ENCODE results near the gene PLEK.

The PLEK gene

GRCh38 chr2:68417926-68418325 lies 52.8 kb downstream of the PLEK start:
- Mint-ChIP-seq H3K9me3 (no peaks in the 10 kb centered on the region), H3K27ac (no peak overlapping the region), H3K27me3 (ENCODE audit: low read depth) (peaks cover 4% of the 10 kb centered on the region), H3K4me3 (no peak overlapping the region), H3K4me1 (no peaks in the 10 kb centered on the region), H3K36me3 (ENCODE audit: low read depth) (no peaks in the 10 kb centered on the region)
- no peak for TF ChIP-seq CTCF (IDR thresholded peaks at IDR 0.05; ENCODE audit: unreplicated experiment in 3 of 3)

DNA sequence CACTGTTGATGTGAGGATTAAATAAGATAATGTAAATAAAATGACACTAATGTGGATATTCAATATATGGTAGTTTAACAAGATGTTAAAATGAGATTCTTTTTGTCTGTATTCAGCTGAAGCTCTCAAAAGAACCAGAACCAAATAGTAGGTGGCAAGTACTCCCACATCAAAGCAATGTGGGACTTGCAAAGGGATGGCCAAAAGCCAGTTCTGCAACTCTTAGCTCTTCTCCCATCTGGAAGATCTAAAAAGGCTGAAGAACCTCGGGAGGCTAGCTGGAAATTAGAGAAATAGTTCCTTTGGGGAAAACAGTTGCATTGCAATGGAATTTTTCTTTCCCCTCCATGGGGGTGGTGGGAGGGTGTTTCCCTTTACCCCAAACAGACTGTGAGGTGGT lies 53.3 kb downstream of the PLEK start:
- H3K4me3 Mint-ChIP-seq, result no peak overlapping the region
- no peak for TF ChIP-seq CTCF (IDR thresholded peaks at IDR 0.05; ENCODE audit: unreplicated experiment in 3 of 3)
- H3K27ac Mint-ChIP-seq, result no peak overlapping the region
- H3K36me3 Mint-ChIP-seq (ENCODE audit: low read depth), result no peaks in the 10 kb centered on the region
- peaks cover 4% of the 10 kb centered on the region for H3K27me3 Mint-ChIP-seq (ENCODE audit: low read depth)
- H3K4me1 Mint-ChIP-seq, result no peaks in the 10 kb centered on the region
- no peaks in the 10 kb centered on the region for H3K9me3 Mint-ChIP-seq

- H3K36me3 Mint-ChIP-seq (ENCODE audit: low read depth), result no peaks in the 10 kb centered on the region
Observed at GRCh38 chr2:68418855-68419254, 53.8 kb downstream of the PLEK start.

GRCh38 chr2:68420254-68420910 lies 55.3 kb downstream of the PLEK start:
- H3K9me3 Mint-ChIP-seq, result no peaks in the 10 kb centered on the region
- no peak overlapping the region for H3K4me3 Mint-ChIP-seq
- H3K27me3 Mint-ChIP-seq (ENCODE audit: low read depth), result peaks cover 4% of the 10 kb centered on the region
- no peaks in the 10 kb centered on the region for H3K36me3 Mint-ChIP-seq (ENCODE audit: low read depth)
- TF ChIP-seq CTCF (IDR thresholded peaks at IDR 0.05; ENCODE audit: unreplicated experiment in 3 of 3), result no peak
- H3K27ac Mint-ChIP-seq, result no peak overlapping the region
- no peaks in the 10 kb centered on the region for H3K4me1 Mint-ChIP-seq

More at GRCh38 chr2:68418855-68419254, 53.8 kb downstream of the PLEK start:
- Mint-ChIP-seq H3K27ac (no peak overlapping the region), H3K9me3 (no peaks in the 10 kb centered on the region), H3K27me3 (ENCODE audit: low read depth) (peaks cover 4% of the 10 kb centered on the region), H3K4me1 (no peaks in the 10 kb centered on the region), H3K4me3 (no peak overlapping the region)
- no peak for TF ChIP-seq CTCF (IDR thresholded peaks at IDR 0.05; ENCODE audit: unreplicated experiment in 3 of 3)

DNA sequence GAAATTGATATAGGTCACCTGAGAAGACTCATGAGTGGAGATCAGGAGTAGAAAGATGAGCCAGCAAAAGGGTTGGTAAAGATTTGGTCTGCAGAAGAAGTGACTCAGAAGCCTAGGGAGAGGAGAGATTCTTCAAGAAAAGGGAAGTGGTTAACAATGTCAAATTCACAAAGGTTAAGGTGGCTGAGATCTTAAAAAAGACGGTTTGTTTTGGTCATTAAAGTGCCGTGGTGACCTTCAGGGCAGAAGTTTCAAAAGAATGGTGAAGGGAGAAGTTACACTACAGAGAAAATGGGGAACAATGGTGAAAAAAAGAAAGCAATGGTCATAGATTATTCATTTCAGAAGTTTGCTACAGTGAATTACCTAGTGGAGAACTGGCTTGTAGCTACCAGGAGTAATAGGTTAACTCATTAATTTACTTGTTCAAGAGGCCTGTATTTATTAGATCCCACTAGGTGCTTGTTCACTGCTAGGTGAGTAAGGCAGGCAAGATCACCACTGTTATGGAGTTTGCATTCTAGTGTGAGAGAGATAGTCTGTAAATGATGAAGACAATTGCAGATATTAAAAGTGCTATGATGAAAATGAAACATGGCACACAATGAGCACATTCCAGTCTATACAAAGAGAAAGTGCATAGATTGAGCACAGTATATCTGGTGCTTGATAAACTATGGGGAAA lies 59.0 kb downstream of the PLEK start:
- no peak overlapping the region for H3K27ac Mint-ChIP-seq
- H3K9me3 Mint-ChIP-seq, result no peaks in the 10 kb centered on the region
- no peaks in the 10 kb centered on the region for H3K27me3 Mint-ChIP-seq (ENCODE audit: low read depth)
- no peak overlapping the region for H3K4me3 Mint-ChIP-seq
- peaks cover 13% of the 10 kb centered on the region for H3K4me1 Mint-ChIP-seq
- H3K36me3 Mint-ChIP-seq (ENCODE audit: low read depth), result no peaks in the 10 kb centered on the region
- no peak for TF ChIP-seq CTCF (IDR thresholded peaks at IDR 0.05; ENCODE audit: unreplicated experiment in 3 of 3)

GRCh38 chr2:68425503-68425902 lies 60.4 kb downstream of the PLEK start:
- H3K27ac Mint-ChIP-seq, result no peak overlapping the region
- TF ChIP-seq CTCF (IDR thresholded peaks at IDR 0.05; ENCODE audit: unreplicated experiment in 3 of 3), result no peak
- H3K27me3 Mint-ChIP-seq (ENCODE audit: low read depth), result no peaks in the 10 kb centered on the region
- H3K4me3 Mint-ChIP-seq, result no peak overlapping the region
- H3K4me1 Mint-ChIP-seq, result peaks cover 19% of the 10 kb centered on the region
- H3K36me3 Mint-ChIP-seq (ENCODE audit: low read depth), result no peaks in the 10 kb centered on the region
- no peaks in the 10 kb centered on the region for H3K9me3 Mint-ChIP-seq
